AG09319 (cell line): ENCODE measurements around the gene CAMTA1.

Experiments
- DNase-seq: peaks from one replicate; pipeline ENCODE4 v3.0.0-alpha.2; 2010; ENCODE audit warnings: low read depth; ENCODE audit errors: extremely low read depth
- TF ChIP-seq, protein P1 (sequence below): IDR thresholded peaks from 2 replicates; pipeline ENCODE4 v1.5.1; 2011; ENCODE audit warnings: low read depth, mild to moderate bottlenecking, inconsistent platforms, low read length, moderate library complexity

CAMTA1 gene

GRCh38 chr1:7676274-7676945 is 891.2 kb downstream of the CAMTA1 start:
- TF ChIP-seq, protein P1, sequence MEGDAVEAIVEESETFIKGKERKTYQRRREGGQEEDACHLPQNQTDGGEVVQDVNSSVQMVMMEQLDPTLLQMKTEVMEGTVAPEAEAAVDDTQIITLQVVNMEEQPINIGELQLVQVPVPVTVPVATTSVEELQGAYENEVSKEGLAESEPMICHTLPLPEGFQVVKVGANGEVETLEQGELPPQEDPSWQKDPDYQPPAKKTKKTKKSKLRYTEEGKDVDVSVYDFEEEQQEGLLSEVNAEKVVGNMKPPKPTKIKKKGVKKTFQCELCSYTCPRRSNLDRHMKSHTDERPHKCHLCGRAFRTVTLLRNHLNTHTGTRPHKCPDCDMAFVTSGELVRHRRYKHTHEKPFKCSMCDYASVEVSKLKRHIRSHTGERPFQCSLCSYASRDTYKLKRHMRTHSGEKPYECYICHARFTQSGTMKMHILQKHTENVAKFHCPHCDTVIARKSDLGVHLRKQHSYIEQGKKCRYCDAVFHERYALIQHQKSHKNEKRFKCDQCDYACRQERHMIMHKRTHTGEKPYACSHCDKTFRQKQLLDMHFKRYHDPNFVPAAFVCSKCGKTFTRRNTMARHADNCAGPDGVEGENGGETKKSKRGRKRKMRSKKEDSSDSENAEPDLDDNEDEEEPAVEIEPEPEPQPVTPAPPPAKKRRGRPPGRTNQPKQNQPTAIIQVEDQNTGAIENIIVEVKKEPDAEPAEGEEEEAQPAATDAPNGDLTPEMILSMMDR, result no peak

GRCh38 chr1:7677111-7677510 is 891.9 kb downstream of the CAMTA1 start:
- DNase-seq, result no peak
- TF ChIP-seq, protein P1, result no peak

More at GRCh38 chr1:7676274-7676945, 891.2 kb downstream of the CAMTA1 start:
- DNase-seq, result no peak

GRCh38 chr1:7677815-7678214 is 892.6 kb downstream of the CAMTA1 start:
- no peak for DNase-seq
- TF ChIP-seq, protein P1, result no peak

DNA sequence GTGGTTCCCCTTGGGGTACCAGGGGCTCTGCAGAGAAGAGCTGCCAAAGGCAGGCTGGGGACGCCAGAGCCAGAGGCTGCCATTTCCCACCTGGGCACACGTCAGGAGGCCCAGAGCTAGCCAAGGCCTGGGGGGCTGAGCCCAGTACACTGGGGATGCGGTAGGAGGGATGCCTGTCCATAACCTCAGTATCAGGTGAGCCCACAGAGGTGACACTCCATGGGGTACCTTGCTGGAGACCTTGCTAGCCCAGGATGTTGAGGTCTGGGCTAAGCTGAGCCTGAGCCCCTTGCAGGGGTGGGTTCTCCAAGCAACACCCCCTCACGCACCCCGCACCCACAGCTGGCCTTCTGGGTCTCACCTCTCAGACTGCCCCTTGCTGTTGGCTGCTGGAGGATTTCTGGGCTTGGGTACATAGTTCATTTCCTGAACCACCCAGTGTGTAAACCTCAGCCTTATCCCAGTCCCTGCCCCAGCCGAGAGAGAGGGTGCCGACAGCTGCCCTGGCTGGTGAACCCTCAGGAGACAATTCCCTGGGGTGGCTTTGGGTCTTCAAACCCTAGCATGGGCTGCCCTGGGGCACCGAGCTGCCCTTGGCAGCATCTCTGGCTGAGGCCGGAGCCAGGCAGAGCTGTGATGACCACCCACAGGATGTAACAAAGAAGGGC is 893.4 kb downstream of the CAMTA1 start:
- no peak for DNase-seq
- TF ChIP-seq, protein P1, result no peak

GRCh38 chr1:7679159-7679872 is 894.1 kb downstream of the CAMTA1 start:
- DNase-seq, result no peak
- TF ChIP-seq, protein P1, result no peak

GRCh38 chr1:7679873-7680206 is 894.6 kb downstream of the CAMTA1 start:
- TF ChIP-seq, protein P1, result no peak

More at GRCh38 chr1:7679873-7680206, 894.6 kb downstream of the CAMTA1 start:
- no peak for DNase-seq
